Middle frontal gyrus (tissue), 1 donor: ENCODE data around the gene ZFAND6.
"Not testable (repeated sequence)": the region's sequence is repeated elsewhere in the genome, so short reads cannot be mapped to it uniquely, and the experiment has no call there.

ENCODE experiments used
- DNase-seq: peaks from one replicate; pipeline ENCODE4 v3.0.0-alpha.2; 2015; ENCODE audit warnings: low spot score; ENCODE audit errors: extremely low spot score

The ZFAND6 gene

DNA sequence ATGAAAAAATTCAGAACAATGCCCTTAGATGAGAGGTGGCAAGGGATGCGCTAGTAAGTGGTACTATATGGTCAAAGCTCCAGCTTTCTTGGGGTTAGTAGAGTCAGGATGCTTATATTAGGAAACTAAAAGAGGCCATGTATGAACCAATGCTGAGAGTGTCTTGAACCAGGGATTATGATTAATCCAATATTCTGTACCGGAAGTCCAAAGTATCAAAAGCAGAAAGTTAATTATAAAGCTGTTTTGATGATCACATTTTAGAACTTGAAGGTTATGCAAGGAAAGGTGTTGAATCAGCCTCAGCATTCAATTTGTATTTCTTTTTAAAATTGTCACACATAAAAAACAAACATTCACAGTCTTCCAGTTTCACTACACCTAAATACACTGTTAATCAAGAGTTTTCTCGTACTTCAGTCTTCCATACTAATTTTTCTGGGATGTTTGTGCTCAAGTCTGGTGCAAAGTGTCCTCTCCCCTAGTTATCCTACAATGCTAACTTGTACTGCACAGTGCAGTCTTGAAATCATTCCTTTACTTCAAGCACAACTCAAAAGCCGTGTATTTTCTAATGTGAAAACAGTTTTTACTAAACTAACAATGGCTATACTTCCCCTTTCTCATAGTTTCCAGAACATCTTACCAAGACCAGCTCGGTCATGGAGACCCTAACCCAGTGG is 82.6 kb downstream of the ZFAND6 start:
- DNase-seq, result no peak

DNA sequence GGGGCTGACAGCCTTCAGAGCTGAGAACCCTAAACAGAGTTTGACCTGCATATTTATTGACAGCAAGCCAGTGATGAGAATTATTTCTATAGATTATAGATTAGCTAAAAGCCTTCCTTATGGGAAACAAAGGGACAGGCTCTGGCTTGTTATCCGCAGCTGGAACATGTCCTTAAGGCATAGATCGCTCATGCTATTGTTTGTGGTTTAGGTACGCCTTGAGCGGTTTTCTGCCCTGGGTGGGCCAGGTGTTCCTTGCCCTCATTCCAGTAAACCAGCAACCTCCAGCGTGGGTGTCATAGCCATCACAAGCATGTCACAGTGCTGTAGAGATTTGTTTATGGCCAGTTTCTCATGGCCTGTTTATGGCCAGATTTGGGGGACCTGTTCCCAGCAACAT is 83.2 kb downstream of the ZFAND6 start:
- no peak for DNase-seq

DNA sequence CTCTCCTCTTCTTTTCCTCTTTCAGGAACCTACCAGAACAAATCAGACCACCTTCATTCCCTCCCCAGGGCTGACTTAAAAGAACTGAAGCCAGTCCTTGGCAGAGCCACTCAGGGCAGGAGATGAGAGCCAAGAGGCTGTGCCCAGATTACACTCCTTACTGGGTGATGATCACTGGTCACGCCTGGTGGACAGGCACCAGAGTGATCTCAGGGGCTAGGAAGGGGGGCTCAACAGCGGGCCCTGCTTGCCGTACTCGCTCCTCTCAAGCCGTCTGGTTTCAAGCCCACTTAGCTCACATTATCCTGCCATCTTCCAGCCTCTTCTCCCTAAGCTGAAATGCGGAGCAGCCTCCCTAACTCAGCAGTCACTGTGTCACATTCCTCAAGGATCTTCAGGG is 91.7 kb downstream of the ZFAND6 start:
- no peak for DNase-seq

DNA sequence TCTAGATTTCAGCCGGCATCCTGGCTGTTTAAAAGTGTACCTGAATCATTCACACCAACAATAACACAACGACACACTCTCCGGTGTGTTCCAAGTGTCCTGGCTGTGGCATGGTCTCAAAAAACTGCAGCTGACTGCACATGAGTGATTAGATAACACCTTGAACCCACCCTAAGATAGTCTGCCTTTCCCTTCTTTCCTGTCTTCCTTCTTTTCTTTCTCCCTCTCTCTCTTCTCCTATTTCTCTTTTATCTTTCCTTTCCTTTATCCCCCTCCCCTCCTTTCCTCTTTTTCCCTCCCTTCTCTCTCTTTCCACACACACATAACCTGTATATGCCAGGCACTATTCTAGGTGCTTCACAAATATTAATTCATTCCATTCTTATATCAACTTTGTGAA is 92.1 kb downstream of the ZFAND6 start:
- DNase-seq, result no peak

DNA sequence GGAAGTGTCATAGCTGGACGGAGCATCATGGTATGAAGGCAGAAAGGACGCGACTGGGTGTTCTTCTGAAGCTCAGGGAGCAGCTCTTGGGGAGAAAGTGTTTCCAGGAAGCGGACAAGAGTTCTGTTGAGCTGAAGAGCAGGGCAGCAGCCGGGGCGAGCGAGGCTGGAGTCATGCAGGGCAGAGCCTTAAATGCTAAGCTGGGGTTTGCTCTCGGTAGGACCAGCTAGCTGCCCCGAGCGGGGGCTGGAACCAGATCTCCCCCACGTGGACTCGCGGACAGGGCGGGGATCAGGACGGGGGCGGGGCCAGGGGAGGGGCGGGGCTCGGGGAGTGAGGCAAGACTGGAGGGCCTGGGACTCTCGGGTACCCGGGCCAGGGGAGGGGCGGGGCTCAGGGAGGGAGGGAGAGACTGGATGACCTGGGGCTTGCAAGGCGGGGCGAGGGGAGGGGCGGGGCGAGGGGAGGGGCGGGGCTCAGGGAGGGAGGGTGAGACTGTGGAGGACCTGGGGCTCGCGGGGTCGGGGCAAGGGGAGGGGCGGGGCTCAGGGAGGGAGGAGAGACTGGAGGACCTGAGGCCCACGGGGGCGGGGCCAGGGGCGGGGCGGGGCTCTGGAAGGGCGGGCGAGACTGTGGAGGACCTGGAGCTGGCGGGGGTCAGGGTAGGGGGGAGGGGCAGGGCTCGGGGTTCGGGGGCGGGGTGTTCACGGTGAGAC is 92.9 kb downstream of the ZFAND6 start:
- no peak for DNase-seq

DNA sequence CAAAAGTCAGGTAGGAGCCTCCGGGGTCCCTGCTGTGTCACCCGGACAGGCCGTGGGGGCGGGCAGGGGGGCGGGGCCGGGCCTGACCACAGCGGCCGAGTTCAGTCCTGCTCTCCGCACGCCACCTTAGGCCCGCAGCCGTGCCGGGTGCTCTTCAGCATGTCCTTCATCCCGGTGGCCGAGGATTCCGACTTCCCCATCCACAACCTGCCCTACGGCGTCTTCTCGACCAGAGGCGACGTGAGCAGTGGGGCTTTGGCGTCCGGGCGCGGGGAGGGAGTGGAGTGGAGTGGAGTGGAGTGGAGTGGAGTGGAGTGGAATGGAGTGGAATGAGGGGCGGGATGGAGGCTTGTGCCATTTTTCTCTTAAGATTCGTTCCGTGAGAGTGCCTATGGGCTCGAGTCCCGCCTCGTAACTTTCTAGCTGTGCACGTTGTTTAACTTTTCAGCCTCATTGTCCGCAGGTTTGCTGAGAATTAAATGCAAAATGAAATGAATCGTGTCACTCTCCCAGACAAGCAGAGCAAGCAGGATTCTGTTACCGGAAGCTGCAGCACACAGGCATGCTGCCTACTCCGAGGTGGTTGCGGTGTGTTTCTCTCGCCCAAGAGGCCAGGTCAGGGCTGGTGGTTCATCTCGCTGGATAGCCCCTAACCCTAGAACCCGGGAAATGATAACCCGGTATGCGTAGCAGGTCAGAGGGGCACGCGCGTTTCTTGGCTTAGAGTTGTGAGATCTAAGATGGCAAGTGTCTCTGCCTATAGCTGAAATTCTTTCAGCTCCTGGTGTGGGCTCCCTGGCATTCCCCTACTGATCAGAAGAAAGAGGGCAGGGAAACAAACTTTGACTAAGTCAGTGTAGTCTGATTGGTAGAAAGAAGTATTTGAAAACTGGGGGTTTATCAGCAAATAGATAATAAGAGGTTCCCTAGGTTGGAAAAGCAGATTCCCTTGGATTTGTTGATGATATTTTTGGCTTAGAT is 93.7 kb downstream of the ZFAND6 start, which contains the start of gene FAH:
Gene FAH, plus strand, starts transcription at position 104 of the 981 bp plus-strand sequence. Its CDS starts 56 bp downstream, at position 160.
- no peak for DNase-seq

DNA sequence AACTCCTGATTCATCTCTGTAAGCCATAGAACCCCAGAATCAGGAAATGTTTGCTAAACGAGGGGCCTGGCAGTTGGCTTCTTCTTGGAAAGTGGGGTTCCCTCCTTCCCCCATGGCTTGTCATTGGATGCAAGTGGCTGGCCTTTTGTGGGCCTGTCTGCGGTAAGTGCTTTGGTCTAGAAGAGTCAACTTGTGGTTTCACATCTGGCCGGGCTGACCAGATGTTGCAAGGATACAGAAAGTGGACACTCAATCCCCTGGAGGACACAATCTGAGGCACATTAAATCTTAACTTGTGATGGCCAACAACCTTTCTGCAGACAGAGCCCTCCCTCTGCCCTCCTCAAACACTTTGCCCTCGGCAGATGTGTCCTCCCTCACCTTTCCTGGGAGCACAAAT is 94.4 kb downstream of the ZFAND6 start:
- no peak for DNase-seq

DNA sequence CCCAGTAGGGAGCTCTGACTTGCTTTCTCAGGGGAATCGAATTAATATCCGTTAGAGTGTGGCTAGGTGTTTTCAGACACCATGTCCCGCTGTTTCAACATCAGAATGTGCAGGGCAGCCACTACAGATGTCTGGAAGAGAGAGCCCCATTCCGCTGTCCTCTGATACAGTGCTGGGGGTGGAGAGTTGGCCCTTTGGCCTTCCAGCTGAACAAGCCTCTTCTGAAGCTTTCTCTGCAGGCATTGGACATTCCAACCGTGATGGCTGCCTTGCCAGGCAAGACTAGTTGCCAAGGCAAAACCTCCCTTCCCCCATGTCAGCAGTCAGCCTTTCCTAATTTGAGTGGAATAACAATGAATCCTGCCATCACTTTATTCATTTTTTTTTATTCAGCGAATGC is 94.9 kb downstream of the ZFAND6 start:
- no peak for DNase-seq

DNA sequence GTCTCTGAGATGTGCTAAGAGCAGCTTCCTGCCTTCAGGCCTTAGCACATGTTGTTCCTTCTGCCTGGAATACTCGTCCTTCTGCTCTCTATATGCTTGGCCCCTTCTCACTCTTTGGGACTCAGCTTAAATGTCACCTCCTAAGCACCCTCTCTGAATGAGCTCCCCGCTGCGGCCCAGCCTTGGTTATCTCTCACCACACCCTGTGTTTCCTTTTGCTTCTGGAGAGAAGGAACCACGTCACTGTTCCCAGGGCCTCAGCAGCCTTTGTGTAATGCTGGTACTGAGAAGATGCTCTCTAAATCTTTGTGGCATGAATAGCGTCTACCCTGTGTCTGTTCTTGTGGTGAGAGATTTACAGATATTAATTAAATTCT is 95.5 kb downstream of the ZFAND6 start:
- DNase-seq, result no peak

DNA sequence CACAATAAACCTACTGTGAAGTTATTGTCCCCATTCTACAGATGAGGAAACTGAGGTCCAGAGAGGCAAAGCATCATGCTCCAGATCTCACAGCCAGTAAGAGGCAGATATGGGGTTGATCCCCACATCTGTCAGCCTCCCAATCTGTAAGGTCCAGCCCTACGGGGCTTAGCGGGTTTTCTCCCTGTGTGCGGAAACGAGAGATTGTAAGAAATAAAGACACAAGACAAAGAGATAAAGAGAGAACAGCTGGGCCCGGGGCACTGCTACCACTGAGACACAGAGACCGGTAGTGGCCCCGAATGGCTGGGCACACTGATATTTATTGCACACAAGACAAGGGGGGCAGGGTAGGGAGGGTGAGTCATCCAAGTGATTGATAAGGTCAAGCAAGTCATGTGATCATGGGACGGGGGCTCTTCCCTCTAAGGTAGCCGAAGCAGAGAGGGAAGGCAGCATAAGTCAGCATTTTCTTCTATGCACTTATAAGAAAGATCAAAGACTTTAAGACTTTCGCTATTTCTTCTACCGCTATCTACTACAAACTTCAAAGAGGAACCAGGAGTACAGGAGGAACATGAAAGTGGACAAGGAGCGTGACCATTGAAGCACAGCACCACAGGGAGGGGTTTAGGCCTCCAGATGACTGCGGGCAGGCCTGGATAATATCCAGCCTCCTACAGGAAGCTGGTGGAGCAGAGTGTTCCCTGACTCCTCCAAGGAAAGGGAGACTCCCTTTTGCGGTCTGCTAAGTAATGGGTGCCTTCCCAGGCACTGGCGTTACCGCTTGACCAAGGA is 96.1 kb downstream of the ZFAND6 start:
- DNase-seq, result not testable (repeated sequence)

DNA sequence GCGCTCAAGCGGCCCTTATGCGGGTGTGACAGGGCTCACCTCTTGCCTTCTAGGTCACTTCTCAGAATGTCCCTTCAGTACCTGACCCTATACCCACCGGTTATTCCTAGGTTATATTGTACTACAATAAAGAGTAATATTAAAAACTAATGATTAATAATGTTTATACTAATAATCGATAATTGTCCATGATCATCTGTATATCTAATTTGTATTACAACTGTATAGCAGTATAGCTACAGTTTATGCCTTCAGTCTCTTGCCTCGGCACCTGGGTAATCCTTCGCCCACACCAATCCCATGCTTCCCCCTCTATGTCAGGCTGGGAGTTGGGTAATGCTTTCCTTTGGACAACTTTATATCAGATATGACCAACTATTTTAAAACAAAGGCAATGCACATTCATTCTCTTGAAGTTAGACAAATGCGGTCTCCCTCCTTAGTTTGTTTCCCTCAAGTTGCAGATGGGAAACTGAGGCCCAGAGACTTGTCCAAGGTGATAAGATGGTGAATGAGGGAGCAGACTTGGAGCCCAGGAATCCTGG is 96.8 kb downstream of the ZFAND6 start:
- no peak for DNase-seq

DNA sequence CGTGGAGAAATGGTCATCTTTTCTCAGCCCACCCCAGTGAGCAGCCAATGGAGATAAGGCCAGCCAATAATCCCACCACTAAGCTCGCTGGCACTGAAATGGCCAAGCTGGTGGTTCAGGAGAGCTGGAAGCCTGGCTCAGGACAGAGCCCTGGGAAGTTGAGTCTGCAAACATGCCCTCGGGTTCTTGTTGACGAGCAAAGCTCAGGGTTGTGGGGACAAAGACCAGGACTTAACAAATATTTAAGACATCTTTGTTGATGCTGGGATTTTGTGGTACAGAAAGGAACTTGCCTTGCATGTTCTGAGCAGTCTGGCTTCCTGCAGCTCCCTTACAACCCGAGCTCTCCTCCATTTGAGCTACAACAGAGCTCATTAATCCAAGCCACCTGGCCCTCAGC is 97.7 kb downstream of the ZFAND6 start:
- no peak for DNase-seq

DNA sequence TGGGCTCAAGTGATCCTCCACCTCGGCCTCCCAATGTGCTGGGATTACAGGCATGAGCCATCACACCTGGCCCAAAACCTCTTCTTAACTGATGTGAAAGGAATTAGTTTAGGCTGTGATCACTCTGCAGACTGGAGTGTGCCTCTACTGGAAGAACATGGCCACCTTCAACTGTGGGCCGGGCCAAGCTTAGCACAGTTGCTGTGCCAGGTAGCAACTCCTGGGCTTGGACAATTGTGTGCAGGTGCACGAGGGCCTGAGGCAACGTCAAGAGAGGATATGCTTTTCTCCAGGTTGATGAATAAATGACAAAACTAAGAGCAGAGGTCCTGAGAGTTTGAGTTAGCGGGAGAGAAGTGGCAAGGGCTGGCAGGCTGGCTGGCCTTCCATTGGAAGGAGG is 99.8 kb downstream of the ZFAND6 start:
- DNase-seq, result no peak

DNA sequence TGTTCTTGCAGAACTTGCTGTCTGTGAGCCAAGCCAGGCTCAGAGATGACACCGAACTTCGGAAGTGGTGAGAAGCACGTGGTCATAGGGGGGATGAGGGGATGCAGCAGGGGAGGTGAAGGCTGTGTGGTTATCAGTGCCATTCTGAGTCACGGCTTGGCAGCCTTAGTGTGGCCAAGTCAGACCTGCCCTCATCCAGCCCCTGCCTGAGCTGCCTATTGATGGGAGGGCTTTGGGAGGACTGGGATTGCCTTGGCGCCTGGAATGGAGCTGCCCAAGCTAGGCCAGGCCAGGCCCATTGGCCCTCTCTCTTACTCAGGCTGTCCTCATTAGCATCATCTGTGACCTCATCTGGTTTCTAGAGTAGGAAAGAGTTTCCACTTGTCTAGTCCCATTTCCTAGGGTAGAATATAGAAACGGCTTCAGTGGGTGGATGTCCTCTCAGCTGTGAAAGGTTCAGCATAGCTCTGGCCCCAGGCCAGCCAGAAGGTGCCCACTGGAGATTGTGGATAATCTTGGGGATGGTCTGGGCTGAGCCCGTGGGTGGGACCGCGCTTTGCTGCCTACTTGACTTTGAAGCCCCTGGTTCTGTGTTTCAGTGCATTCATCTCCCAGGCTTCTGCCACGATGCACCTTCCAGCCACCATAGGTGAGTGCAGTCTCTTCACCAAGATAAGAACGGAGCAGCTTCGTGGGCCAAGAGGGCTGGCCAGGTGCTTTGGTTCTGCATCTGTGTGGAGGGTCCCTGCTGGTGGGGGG is 100.5 kb downstream of the ZFAND6 start:
- no peak for DNase-seq

DNA sequence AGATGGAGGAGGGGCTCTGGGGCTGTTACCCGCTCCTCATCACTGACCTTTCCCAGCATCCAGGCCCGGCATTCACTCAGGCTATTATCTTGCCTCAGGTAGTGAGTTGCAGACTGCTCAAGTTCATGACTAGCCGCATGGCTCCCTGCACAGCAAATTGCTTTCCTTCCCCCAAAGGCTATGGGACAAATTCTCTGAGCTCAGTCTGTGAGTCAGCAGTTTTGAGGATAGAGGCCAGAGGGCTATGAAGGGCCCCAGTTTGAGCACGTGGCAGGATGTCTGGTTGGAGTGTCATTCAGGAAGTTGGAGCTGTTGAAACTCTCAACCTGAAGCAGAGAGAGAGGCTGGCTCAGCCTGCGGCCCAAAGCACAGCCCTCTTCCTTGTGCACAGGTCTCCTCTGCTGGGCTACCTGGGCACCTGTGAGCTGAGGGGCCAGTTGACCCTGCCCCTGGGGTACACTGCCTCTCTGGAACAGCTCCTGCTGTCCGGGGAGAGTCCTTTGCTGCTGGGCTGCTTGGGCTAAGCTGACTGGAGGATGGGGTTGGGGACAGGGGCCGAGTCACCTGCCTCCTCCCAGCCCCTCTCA is 101.2 kb downstream of the ZFAND6 start:
- no peak for DNase-seq

DNA sequence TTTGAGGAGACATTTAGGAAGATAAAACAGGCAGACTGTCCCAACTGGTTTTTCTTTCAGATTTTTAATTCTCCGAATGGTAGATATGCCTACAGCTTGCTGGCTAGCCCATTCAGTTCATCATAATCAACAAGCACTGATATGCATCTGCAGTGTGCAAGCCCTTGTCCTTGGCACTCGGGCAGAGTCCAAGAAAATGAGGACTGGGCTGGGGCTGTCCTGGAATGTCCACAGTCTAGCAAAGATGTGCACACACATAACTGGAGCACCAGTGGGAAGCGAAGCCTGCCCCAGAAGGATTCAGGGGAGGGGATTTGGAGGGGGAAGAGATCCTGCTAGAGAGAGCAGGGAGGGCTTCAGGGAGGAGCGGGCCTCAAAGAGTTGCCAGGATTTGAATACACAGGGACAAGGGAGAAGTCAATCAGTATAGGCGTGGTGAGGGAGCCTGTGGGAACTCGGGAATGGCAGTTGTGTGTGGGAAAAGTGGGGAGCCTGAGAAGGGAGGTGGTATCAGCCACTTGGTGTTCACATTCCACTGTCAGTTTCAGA is 102.1 kb downstream of the ZFAND6 start:
- no peak for DNase-seq

DNA sequence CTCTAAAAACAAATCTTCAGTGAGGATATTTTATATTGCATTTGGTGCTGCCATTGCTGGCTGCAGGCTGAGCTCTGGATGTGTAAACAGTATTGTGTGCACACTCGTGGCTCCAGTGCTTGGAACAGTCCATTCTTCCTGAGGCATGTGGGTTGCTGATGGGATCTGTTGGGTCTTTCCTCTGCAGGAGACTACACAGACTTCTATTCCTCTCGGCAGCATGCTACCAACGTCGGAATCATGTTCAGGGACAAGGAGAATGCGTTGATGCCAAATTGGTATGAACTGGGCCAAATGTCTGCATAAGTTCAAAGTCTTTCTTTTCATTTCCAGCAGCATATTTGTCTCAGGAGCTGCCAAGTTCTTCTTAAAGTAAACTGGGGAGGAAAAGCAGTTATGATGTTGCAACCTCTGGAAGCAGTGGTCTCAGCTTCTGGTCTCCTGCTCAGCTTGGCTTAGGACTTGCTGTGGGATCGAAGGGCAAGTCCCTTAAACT is 102.6 kb downstream of the ZFAND6 start:
- DNase-seq, result no peak

DNA sequence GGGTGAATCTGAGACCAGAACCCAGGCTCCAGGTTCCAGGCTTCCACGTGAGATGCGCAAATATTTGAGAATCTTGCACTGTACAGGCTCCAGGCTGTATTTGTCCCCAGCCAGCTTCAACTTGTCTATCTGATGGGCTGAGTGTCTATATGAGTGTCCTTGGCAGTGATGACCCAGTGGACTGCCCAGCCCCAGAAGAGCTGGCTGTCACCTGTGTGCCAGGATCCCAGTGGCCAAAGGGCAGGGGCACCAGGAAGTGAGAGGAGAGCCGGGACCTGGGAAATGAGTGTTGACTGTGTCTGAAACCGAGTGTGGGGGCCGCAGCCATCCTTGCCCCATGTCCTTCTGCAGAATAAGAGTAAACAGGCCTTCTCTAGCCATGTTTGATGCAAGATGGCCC is 103.7 kb downstream of the ZFAND6 start:
- no peak for DNase-seq

DNA sequence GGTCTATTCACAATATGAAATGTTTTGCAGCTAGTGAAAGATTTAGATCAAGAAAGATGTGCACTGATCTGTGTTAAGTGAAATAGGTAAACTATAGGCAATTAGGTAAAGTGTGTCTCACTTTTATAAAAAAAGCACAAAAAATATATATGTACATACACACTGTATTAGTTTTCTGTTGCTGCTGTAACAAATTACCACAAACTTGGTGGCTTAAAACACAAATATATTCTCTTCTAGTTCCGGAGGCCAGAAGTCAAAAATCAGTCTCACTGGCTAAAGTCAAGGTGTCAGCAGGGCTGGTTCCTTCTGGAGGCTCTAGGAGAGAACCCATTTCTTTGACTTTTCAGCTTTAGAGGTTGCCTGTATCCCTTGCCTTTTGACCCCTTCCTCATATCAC is 104.4 kb downstream of the ZFAND6 start:
- no peak for DNase-seq
